Measurements from ENCODE around the gene CFAP100. TPM values are rescaled to one million over a fixed set of nuclear protein-coding genes. Genes with fewer than 3 reads are reported as not detected.

The CFAP100 gene
- total RNA-seq, 1 experiment from 2014 or later, result not detected

- Histone ChIP-seq H3K4me1 (ENCODE audit: control insufficient read depth in 1 of 2, insufficient read depth in 2 of 2, low read length in 2 of 2) (no peaks in the 10 kb centered on the region), H3K27me3 (ENCODE audit: insufficient read depth, low read length) (no peaks in the 10 kb centered on the region), H3K4me2 (ENCODE audit: low read length) (no peak overlapping the region), H2AFZ (ENCODE audit: low read depth, low read length, poor library complexity, severe bottlenecking) (no peak overlapping the region), H3K79me2 (ENCODE audit: insufficient read depth, low read length) (no peaks in the 10 kb centered on the region), H3K27ac (ENCODE audit: low read depth, low read length) (no peak overlapping the region), H3K9ac (ENCODE audit: low read length) (no peak overlapping the region), H4K20me1 (ENCODE audit: insufficient read depth) (no peaks in the 10 kb centered on the region), H3K36me3 (ENCODE audit: control insufficient read depth in 1 of 2, insufficient read depth in 2 of 2, low read length in 2 of 2) (no peaks in the 10 kb centered on the region), H3K9me3 (ENCODE audit: control insufficient read depth in 1 of 2, insufficient read depth in 1 of 2, low read depth in 1 of 2, low read length in 2 of 2) (no peaks in the 10 kb centered on the region), H3K9me2 (ENCODE audit: insufficient read depth) (no peaks in the 10 kb centered on the region), H3K4me3 (replicated peaks in 1 of 2; ENCODE audit: low read depth in 1 of 2, low read length in 2 of 2) (no peak overlapping the region)
- ChIA-PET RAD21 (ENCODE audit: low non-redundant PET in 1 of 2, low total read pairs in 2 of 2, uncharacterized antibody in 2 of 2, unreplicated experiment in 2 of 2) (no interaction called here), POLR2A (no interaction called here), CTCF (no interaction called here)
- intact Hi-C loops (cut with micrococcal nuclease), result no loop called here
- TF ChIP-seq POLR2A (IDR thresholded peaks at IDR 0.05; ENCODE audit: borderline replicate concordance, extremely low read depth, insufficient read depth, insufficient read length) (no peak), CBX3 (IDR thresholded peaks at IDR 0.05; ENCODE audit: low read depth) (no peak), CEBPB (IDR thresholded peaks at IDR 0.05; ENCODE audit: low read depth) (no peak), MAX (IDR thresholded peaks at IDR 0.05) (no peak)
- DNase-seq (ENCODE audit: low read depth, low spot score), result no peak
- no TSS peak for BruUV-seq (replicated peaks)
- no peak for ATAC-seq
Measured at GRCh38 chr3:126399351-126399735, 4.6 kb downstream of the CFAP100 start.

- BruUV-seq (replicated peaks), result no TSS peak
- H3K4me1 ChIP-seq (ENCODE audit: control insufficient read depth in 1 of 2, insufficient read depth in 2 of 2, low read length in 2 of 2), result no peaks in the 10 kb centered on the region
- intact Hi-C loops (cut with micrococcal nuclease), result no loop called here
- H3K9ac ChIP-seq (ENCODE audit: low read length), result no peak overlapping the region
- H3K27ac ChIP-seq (ENCODE audit: low read depth, low read length), result no peak overlapping the region
- DNase-seq (ENCODE audit: low read depth, low spot score), result no peak
- H3K4me2 ChIP-seq (ENCODE audit: low read length), result no peak overlapping the region
- POLR2A ChIA-PET, result no interaction called here
- RAD21 ChIA-PET (ENCODE audit: low non-redundant PET in 1 of 2, low total read pairs in 2 of 2, uncharacterized antibody in 2 of 2, unreplicated experiment in 2 of 2), result no interaction called here
- H2AFZ ChIP-seq (ENCODE audit: low read depth, low read length, poor library complexity, severe bottlenecking), result no peak overlapping the region
- no peaks in the 10 kb centered on the region for H3K36me3 ChIP-seq (ENCODE audit: control insufficient read depth in 1 of 2, insufficient read depth in 2 of 2, low read length in 2 of 2)
- no peaks in the 10 kb centered on the region for H3K79me2 ChIP-seq (ENCODE audit: insufficient read depth, low read length)
- TF ChIP-seq JUND (IDR thresholded peaks at IDR 0.05) (no peak), CBX3 (IDR thresholded peaks at IDR 0.05; ENCODE audit: low read depth) (no peak), SRF (IDR thresholded peaks at IDR 0.05; ENCODE audit: low read depth) (no peak), YY1 (IDR thresholded peaks at IDR 0.05; ENCODE audit: extremely low read depth, insufficient replicate concordance, low read depth, low read length) (no peak), ZBTB33 (IDR thresholded peaks at IDR 0.05; ENCODE audit: extremely low read depth, insufficient replicate concordance, low read length) (no peak), ELF1 (IDR thresholded peaks at IDR 0.05; ENCODE audit: borderline replicate concordance, low read depth) (no peak), REST (IDR thresholded peaks at IDR 0.05; ENCODE audit: low read depth) (no peak), CTCF (IDR thresholded peaks at IDR 0.05 in 2 of 3, conservative IDR thresholded peaks at IDR 0.05 in 1 of 3; ENCODE audit: borderline replicate concordance in 1 of 3, insufficient read depth in 1 of 3, low read depth in 2 of 3, low read length in 2 of 3) (no peak)
- no peak for ATAC-seq
- no peaks in the 10 kb centered on the region for H3K27me3 ChIP-seq (ENCODE audit: insufficient read depth, low read length)
- no peaks in the 10 kb centered on the region for H4K20me1 ChIP-seq (ENCODE audit: insufficient read depth)
- CTCF ChIA-PET, result no interaction called here
- no peak overlapping the region for H3K4me3 ChIP-seq (replicated peaks in 1 of 2; ENCODE audit: low read depth in 1 of 2, low read length in 2 of 2)
- no peaks in the 10 kb centered on the region for H3K9me3 ChIP-seq (ENCODE audit: control insufficient read depth in 1 of 2, insufficient read depth in 1 of 2, low read depth in 1 of 2, low read length in 2 of 2)
- H3K9me2 ChIP-seq (ENCODE audit: insufficient read depth), result no peaks in the 10 kb centered on the region
Measured at GRCh38 chr3:126399756-126400155, 5.0 kb downstream of the CFAP100 start.
